K562 (cell line): ENCODE results near the gene FRMD5.

ENCODE experiments used
- ARID3A ChIP-seq: IDR thresholded peaks from 2 replicates; pipeline ENCODE4 v1.6.1; 2012; ENCODE audit warnings: low read depth, low read length, improper control_type of control experiment, borderline replicate concordance
- FOXK2 ChIP-seq, 2 experiments: fragments of 450-650 bp; IDR thresholded peaks in 1 of 2; conservative IDR thresholded peaks in 1 of 2; 2 replicates each; pipeline ENCODE4 v1.6.1; 2016; ENCODE audit warnings: low read depth in 2 of 2, mild to moderate bottlenecking in 1 of 2
- HCFC1 ChIP-seq: IDR thresholded peaks from 2 replicates; pipeline ENCODE4 v1.6.1; 2012; ENCODE audit warnings: low read depth, low read length, improper control_type of control experiment
- POLR2A ChIP-seq: fragments of 450-650 bp; conservative IDR thresholded peaks from 2 replicates; pipeline ENCODE4 v1.6.1; 2016
- RCOR1 ChIP-seq, 2 experiments: IDR thresholded peaks; 2 replicates each; pipeline ENCODE4 v1.6.1; 2012; ENCODE audit warnings: low read depth in 2 of 2, low read length in 2 of 2, borderline replicate concordance in 1 of 2, improper control_type of control experiment in 1 of 2
- SMAD1 ChIP-seq: fragments of 150-350 bp; IDR thresholded peaks from 2 replicates; pipeline ENCODE4 v1.6.1; 2014; ENCODE audit warnings: low read length, low read depth; ENCODE audit not compliant: partially characterized antibody
- TRIM28 ChIP-seq: fragments of 450-650 bp; IDR thresholded peaks from 2 replicates; pipeline ENCODE4 v1.6.1; 2017
- ZBTB1 ChIP-seq: sonication (generic); formaldehyde crosslinking; IDR thresholded peaks from 2 replicates; pipeline ENCODE4 v1.8.1; 2023; ENCODE audit warnings: missing genetic modification reagents, low read depth, mild to moderate bottlenecking, borderline replicate concordance
- ZBTB26 ChIP-seq: fragments of 450-650 bp; formaldehyde crosslinking; IDR thresholded peaks from 2 replicates; pipeline ENCODE4 v1.4.0; 2022; ENCODE audit warnings: missing genetic modification characterization
- ZNF764 ChIP-seq: fragments of 250-450 bp; sonication (Bioruptor Pico); IDR thresholded peaks from 2 replicates; pipeline ENCODE4 v1.4.0; 2020; ENCODE audit warnings: low read depth, mild to moderate bottlenecking, moderate library complexity
- TF ChIP-seq, protein P1 (sequence below): sonication (generic); formaldehyde crosslinking; IDR thresholded peaks from 2 replicates; pipeline ENCODE4 v1.8.1; 2023; ENCODE audit warnings: mild to moderate bottlenecking, missing genetic modification reagents
- TF ChIP-seq, protein P2 (sequence below): sonication (generic); formaldehyde crosslinking; IDR thresholded peaks from 2 replicates; pipeline ENCODE4 v1.8.1; 2022; ENCODE audit warnings: missing genetic modification reagents
- TF ChIP-seq, protein P3 (sequence below): fragments of 450-650 bp; IDR thresholded peaks from 2 replicates; pipeline ENCODE4 v1.6.1; 2016; ENCODE audit warnings: low read depth
- TF ChIP-seq, protein P4 (sequence below), 3 experiments: IDR thresholded peaks in 2 of 3; conservative IDR thresholded peaks in 1 of 3; 2 replicates each; pipeline ENCODE4 v1.5.1; 2011 to 2012; ENCODE audit warnings: low read length in 3 of 3, mild to moderate bottlenecking in 3 of 3, control low read depth in 2 of 3, improper control_type of control experiment in 1 of 3, inconsistent platforms in 1 of 3, low read depth in 1 of 3, mixed read lengths in 1 of 3, moderate library complexity in 1 of 3; ENCODE audit not compliant: insufficient read depth in 2 of 3

DNA sequence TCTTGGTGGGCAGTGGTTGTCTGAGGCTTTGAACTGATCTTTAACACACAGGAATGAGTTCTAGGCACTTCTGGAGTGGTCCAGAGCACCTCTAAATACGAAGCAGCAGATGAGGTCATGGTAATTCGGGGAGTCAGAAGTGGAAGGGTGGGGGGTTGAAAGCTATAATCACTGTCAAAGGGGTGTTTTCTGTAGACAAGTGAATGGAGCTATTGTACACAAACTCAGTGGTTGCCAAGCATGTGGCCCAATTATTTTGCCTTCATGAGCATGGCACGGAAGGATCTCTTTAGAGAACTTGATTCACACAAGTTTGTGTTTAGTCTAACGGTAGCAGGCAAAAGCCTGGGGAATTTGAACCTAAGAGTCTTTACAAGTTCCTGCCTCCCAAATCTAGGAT is 6.3 kb downstream of the FRMD5 start:
- TF ChIP-seq, protein P1, sequence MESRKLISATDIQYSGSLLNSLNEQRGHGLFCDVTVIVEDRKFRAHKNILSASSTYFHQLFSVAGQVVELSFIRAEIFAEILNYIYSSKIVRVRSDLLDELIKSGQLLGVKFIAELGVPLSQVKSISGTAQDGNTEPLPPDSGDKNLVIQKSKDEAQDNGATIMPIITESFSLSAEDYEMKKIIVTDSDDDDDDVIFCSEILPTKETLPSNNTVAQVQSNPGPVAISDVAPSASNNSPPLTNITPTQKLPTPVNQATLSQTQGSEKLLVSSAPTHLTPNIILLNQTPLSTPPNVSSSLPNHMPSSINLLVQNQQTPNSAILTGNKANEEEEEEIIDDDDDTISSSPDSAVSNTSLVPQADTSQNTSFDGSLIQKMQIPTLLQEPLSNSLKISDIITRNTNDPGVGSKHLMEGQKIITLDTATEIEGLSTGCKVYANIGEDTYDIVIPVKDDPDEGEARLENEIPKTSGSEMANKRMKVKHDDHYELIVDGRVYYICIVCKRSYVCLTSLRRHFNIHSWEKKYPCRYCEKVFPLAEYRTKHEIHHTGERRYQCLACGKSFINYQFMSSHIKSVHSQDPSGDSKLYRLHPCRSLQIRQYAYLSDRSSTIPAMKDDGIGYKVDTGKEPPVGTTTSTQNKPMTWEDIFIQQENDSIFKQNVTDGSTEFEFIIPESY (CRISPR knock-in tag), result no peak
- TF ChIP-seq POLR2A, result no peak
- TF ChIP-seq TRIM28, result no peak
- no peak for TF ChIP-seq ZBTB26 (CRISPR knock-in tag)
- no peak for TF ChIP-seq RCOR1 (IDR thresholded peaks at IDR 0.05; ENCODE audit: borderline replicate concordance in 1 of 2, low read depth in 2 of 2, low read length in 2 of 2)
- no peak for TF ChIP-seq SMAD1
- TF ChIP-seq, protein P2, sequence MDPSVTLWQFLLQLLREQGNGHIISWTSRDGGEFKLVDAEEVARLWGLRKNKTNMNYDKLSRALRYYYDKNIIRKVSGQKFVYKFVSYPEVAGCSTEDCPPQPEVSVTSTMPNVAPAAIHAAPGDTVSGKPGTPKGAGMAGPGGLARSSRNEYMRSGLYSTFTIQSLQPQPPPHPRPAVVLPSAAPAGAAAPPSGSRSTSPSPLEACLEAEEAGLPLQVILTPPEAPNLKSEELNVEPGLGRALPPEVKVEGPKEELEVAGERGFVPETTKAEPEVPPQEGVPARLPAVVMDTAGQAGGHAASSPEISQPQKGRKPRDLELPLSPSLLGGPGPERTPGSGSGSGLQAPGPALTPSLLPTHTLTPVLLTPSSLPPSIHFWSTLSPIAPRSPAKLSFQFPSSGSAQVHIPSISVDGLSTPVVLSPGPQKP, result no peak
- no peak for TF ChIP-seq ZNF764 (CRISPR knock-in tag)
- no peak for TF ChIP-seq ZBTB1
- TF ChIP-seq ARID3A, result no peak
- TF ChIP-seq, protein P3, sequence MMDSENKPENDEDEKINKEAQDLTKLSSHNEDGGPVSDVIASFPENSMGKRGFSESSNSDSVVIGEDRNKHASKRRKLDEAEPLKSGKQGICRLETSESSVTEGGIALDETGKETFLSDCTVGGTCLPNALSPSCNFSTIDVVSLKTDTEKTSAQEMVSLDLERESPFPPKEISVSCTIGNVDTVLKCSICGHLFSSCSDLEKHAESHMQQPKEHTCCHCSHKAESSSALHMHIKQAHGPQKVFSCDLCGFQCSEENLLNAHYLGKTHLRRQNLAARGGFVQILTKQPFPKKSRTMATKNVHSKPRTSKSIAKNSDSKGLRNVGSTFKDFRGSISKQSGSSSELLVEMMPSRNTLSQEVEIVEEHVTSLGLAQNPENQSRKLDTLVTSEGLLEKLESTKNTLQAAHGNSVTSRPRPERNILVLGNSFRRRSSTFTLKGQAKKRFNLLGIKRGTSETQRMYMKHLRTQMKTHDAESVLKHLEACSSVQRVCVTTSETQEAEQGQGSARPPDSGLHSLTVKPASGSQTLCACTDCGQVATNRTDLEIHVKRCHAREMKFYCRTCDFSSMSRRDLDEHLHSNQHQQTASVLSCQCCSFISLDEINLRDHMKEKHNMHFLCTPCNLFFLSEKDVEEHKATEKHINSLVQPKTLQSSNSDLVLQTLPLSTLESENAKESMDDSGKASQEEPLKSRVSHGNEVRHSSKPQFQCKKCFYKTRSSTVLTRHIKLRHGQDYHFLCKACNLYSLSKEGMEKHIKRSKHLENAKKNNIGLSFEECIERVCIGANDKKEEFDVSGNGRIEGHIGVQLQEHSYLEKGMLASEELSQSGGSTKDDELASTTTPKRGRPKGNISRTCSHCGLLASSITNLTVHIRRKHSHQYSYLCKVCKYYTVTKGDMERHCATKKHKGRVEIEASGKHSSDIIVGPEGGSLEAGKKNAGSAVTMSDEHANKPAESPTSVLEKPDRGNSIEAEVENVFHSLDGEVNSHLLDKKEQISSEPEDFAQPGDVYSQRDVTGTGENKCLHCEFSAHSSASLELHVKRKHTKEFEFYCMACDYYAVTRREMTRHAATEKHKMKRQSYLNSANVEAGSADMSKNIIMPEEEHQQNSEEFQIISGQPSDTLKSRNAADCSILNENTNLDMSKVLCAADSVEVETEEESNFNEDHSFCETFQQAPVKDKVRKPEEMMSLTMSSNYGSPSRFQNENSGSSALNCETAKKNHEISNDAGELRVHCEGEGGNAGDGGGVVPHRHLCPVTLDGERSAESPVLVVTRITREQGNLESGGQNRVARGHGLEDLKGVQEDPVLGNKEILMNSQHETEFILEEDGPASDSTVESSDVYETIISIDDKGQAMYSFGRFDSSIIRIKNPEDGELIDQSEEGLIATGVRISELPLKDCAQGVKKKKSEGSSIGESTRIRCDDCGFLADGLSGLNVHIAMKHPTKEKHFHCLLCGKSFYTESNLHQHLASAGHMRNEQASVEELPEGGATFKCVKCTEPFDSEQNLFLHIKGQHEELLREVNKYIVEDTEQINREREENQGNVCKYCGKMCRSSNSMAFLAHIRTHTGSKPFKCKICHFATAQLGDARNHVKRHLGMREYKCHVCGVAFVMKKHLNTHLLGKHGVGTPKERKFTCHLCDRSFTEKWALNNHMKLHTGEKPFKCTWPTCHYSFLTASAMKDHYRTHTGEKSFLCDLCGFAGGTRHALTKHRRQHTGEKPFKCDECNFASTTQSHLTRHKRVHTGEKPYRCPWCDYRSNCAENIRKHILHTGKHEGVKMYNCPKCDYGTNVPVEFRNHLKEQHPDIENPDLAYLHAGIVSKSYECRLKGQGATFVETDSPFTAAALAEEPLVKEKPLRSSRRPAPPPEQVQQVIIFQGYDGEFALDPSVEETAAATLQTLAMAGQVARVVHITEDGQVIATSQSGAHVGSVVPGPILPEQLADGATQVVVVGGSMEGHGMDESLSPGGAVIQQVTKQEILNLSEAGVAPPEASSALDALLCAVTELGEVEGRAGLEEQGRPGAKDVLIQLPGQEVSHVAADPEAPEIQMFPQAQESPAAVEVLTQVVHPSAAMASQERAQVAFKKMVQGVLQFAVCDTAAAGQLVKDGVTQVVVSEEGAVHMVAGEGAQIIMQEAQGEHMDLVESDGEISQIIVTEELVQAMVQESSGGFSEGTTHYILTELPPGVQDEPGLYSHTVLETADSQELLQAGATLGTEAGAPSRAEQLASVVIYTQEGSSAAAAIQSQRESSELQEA, result no peak
- no peak for TF ChIP-seq HCFC1
- TF ChIP-seq FOXK2 (conservative IDR thresholded peaks at IDR 0.05 in 1 of 2, IDR thresholded peaks at IDR 0.05 in 1 of 2; ENCODE audit: low read depth in 2 of 2), result no peak
- TF ChIP-seq, protein P4, sequence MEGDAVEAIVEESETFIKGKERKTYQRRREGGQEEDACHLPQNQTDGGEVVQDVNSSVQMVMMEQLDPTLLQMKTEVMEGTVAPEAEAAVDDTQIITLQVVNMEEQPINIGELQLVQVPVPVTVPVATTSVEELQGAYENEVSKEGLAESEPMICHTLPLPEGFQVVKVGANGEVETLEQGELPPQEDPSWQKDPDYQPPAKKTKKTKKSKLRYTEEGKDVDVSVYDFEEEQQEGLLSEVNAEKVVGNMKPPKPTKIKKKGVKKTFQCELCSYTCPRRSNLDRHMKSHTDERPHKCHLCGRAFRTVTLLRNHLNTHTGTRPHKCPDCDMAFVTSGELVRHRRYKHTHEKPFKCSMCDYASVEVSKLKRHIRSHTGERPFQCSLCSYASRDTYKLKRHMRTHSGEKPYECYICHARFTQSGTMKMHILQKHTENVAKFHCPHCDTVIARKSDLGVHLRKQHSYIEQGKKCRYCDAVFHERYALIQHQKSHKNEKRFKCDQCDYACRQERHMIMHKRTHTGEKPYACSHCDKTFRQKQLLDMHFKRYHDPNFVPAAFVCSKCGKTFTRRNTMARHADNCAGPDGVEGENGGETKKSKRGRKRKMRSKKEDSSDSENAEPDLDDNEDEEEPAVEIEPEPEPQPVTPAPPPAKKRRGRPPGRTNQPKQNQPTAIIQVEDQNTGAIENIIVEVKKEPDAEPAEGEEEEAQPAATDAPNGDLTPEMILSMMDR (IDR thresholded peaks at IDR 0.05 in 2 of 3, conservative IDR thresholded peaks at IDR 0.05 in 1 of 3; ENCODE audit: insufficient read depth in 2 of 3, low read depth in 1 of 3, low read length in 3 of 3), result no peak
